PC-9 (cell line): ENCODE data around the gene MILR1.

Experiments used
- CTCF ChIP-seq: fragments of 200-600 bp; sonication (generic); conservative IDR thresholded peaks from 2 replicates; pipeline ENCODE4 v1.6.1; 2017; ENCODE audit warnings: mixed run types, antibody characterized with exemption, mild to moderate bottlenecking, moderate library complexity
- EZH2 ChIP-seq: fragments of 200-600 bp; sonication (generic); IDR thresholded peaks from 2 replicates; pipeline ENCODE4 v1.8.0; 2017; ENCODE audit warnings: antibody characterized with exemption, low read depth

GRCh38 chr17:64515829-64516228 lies 66.9 kb downstream of the MILR1 start:
- TF ChIP-seq CTCF: no peak
- no peak for TF ChIP-seq EZH2
